ENCODE results near the gene KDM2B. TPM values are rescaled to one million over a fixed set of nuclear protein-coding genes. Genes with fewer than 3 reads are reported as not detected.

Gene KDM2B
- total and polyA plus RNA-seq, 11 donors = 7.3 to 24.7 (median 10.3) TPM

DNA sequence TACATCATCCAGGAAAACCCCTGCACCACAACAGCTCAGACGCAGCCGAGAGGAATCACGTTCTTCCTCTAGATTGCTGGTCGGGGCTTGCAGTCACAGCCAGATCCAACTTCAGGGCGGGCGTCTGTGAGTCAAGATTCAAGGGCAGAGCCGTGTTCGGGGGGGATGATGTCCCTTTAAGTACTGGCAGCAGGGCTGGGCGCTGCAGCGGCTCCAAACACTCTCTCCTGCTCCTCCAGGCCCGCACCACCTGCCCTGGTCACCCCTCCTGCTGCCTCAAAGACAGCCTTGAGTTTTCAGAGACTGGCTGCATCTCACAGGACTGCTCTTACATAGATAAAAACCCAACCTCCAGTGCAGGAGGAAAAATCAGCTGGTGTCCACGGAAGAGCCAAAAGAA lies 68.3 kb downstream of the KDM2B start:
- WGBS, 4 donors = 59 to 70% (median 63%) methylated on average over 9 to 12 of the region's 12 CpGs
- DNase-seq = no peak
- Histone ChIP-seq H3K36me3 (peaks cover 0 to 45% (median 36%) of the 10 kb centered on the region in 9 donors), H3K4me1 (no peaks in the 10 kb centered on the region), H3K27me3 (no peaks in the 10 kb centered on the region), H3K9me3 (no peaks in the 10 kb centered on the region), H3K4me3 (no peak overlapping the region), H3K27ac (no peak overlapping the region)
- intact Hi-C loops (cut with DNase I) = no loop called here
- ATAC-seq = peak in 2 of 4 donors; percentile 22 to 32
- TF ChIP-seq, protein P1, sequence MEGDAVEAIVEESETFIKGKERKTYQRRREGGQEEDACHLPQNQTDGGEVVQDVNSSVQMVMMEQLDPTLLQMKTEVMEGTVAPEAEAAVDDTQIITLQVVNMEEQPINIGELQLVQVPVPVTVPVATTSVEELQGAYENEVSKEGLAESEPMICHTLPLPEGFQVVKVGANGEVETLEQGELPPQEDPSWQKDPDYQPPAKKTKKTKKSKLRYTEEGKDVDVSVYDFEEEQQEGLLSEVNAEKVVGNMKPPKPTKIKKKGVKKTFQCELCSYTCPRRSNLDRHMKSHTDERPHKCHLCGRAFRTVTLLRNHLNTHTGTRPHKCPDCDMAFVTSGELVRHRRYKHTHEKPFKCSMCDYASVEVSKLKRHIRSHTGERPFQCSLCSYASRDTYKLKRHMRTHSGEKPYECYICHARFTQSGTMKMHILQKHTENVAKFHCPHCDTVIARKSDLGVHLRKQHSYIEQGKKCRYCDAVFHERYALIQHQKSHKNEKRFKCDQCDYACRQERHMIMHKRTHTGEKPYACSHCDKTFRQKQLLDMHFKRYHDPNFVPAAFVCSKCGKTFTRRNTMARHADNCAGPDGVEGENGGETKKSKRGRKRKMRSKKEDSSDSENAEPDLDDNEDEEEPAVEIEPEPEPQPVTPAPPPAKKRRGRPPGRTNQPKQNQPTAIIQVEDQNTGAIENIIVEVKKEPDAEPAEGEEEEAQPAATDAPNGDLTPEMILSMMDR (IDR thresholded peaks at IDR 0.05) = no peak
- no peak for TF ChIP-seq POLR2A (IDR thresholded peaks at IDR 0.05)

DNA sequence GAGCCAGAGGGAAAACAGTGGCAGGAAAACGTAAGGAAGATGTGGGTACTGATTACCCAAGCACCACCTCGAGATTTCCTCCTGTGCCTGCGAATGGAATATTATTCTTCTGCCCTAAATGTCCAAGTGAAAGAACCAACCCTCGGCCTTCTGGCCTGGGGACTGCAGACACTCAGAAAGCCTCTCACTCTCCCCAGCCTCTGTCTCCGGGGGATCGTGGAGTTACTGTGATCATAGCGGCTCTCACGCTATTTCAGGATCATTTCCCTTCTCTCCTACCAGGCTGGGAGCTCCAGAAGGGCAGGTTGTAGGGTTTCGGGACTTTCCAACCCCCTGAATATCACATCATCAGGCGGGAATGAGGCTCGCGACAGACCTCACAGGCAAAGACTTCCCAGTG lies 68.9 kb downstream of the KDM2B start:
- TF ChIP-seq, protein P1 (IDR thresholded peaks at IDR 0.05) = no peak
- no peak for TF ChIP-seq POLR2A (IDR thresholded peaks at IDR 0.05)
- Histone ChIP-seq H3K27ac (peak overlapping the region in 1 of 12 donors; percentile 34), H3K4me3 (no peak overlapping the region), H3K27me3 (no peaks in the 10 kb centered on the region), H3K36me3 (peaks cover 0 to 46% (median 36%) of the 10 kb centered on the region in 9 donors), H3K9me3 (no peaks in the 10 kb centered on the region), H3K4me1 (no peaks in the 10 kb centered on the region)
- ATAC-seq (peak in 1 of 4 donors; percentile 21), DNase-seq (no peak)
- WGBS, 4 donors = 70 to 82% (median 73%) methylated on average over 12 of the region's 12 CpGs
- intact Hi-C loops (cut with DNase I) = no loop called here

DNA sequence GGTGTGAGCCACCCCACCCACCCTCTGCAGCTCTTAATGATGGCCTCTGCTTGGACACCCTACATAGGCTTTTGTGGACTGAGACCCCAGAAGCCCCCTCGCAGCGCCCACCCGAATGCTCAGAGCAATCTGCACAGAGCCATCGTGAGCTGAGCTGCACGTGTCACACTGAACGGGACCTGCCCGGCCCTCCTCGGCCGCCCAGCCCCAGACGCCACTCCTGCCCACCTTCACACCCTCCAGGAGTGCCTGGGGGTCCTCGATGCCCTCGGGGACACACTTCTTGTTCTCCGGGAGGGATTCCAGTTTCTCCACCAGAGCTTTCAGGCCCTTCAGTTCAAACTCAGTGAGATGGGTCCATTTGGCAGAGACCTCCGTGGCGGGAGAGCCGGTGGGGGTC lies 71.5 kb downstream of the KDM2B start:
- Histone ChIP-seq H3K4me3 (no peak overlapping the region), H3K27me3 (no peaks in the 10 kb centered on the region), H3K27ac (no peak overlapping the region), H3K36me3 (peaks cover 0 to 46% (median 39%) of the 10 kb centered on the region in 9 donors), H3K9me3 (no peaks in the 10 kb centered on the region), H3K4me1 (no peaks in the 10 kb centered on the region)
- ATAC-seq (no peak), DNase-seq (no peak)
- intact Hi-C loops (cut with DNase I) = loop anchor here in 2 of 10 donors (5.0 to 10.0 kb wide), 2 partner anchors 33 to 115 kb away; partner anchors contain the start of gene ORAI1 (in 1 of the 2)
- 90 to 96% (median 94%) methylated on average over 14 to 16 of the region's 16 CpGs for WGBS, 4 donors
- TF ChIP-seq, protein P1 (IDR thresholded peaks at IDR 0.05) = no peak
- TF ChIP-seq POLR2A (IDR thresholded peaks at IDR 0.05) = no peak

DNA sequence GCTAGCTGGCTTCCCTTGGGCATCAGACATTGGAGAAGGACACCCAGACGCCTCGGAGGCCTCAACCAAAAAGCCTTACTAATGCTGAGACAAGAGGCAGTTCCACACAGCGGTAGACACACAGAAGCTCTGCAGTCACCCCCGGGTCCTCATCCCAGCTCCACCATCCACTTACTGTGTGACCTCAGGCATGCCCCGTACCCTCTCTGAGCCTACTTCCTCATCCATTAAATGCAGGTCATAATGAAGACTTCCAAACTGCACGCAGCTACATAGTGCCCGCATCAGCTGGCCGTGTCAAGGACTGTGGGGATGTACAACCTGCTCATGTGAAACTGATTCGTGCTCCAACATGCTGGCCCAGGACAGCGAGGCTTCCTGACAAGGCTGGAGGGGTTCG lies 72.3 kb downstream of the KDM2B start:
- ATAC-seq = no peak
- TF ChIP-seq, protein P1 (IDR thresholded peaks at IDR 0.05) = no peak
- no peak for TF ChIP-seq POLR2A (IDR thresholded peaks at IDR 0.05)
- H3K27me3 ChIP-seq = no peaks in the 10 kb centered on the region
- intact Hi-C loops (cut with DNase I) = loop anchor here in 2 of 10 donors (5.0 to 10.0 kb wide), 2 partner anchors 34 to 116 kb away; partner anchors contain the start of gene ORAI1 (in 1 of the 2)
- H3K36me3 ChIP-seq = peaks cover 0 to 47% (median 41%) of the 10 kb centered on the region in 9 donors
- 92 to 96% (median 95%) methylated on average over 8 to 11 of the region's 11 CpGs for WGBS, 4 donors
- H3K4me1 ChIP-seq = no peaks in the 10 kb centered on the region
- no peak for DNase-seq
- no peak overlapping the region for H3K4me3 ChIP-seq
- H3K9me3 ChIP-seq = no peaks in the 10 kb centered on the region
- H3K27ac ChIP-seq = no peak overlapping the region
